Stimulated activated effector memory CD8-positive, alpha-beta T cell treated with anti-CD3 and anti-CD28 coated beads, Interleukin-12 subunit alpha, Interleukin-12 subunit beta, amount 100 ng/mL, for 72 hours (primary cell): Measurements from ENCODE around the gene PRKAA2.
A peak's percentile ranks its signal among the peaks of the same experiment; 100 is the strongest.
"Not testable (repeated sequence)": the region's sequence is repeated elsewhere in the genome, so short reads cannot be mapped to it uniquely, and the experiment has no call there.

Experiments
- ATAC-seq: fragments of 150-1000 bp; cut with Tn5 transposase; 2 replicates; pipeline ENCODE4 v1.10.0; 2021
- DNase-seq, 2 donors: peaks; one replicate each; pipeline ENCODE4 v3.0.0; 2021 to 2022; ENCODE audit warnings: low spot score in 2 of 2
- H3K27ac Mint-ChIP-seq: one replicate; pipeline ENCODE4 v1.8.0; 2022; ENCODE audit warnings: mild to moderate bottlenecking, mixed read lengths
- H3K36me3 Mint-ChIP-seq: one replicate; pipeline ENCODE4 v1.8.0; 2022; ENCODE audit warnings: mild to moderate bottlenecking, mixed read lengths
- H3K4me1 Mint-ChIP-seq: one replicate; pipeline ENCODE4 v1.8.0; 2022; ENCODE audit warnings: mixed read lengths
- H3K4me3 Mint-ChIP-seq: one replicate; pipeline ENCODE4 v1.8.0; 2022; ENCODE audit warnings: mild to moderate bottlenecking, mixed read lengths
- H3K9me3 Mint-ChIP-seq: one replicate; pipeline ENCODE4 v1.8.0; 2022; ENCODE audit warnings: mixed read lengths

Gene PRKAA2

GRCh38 chr1:56644919-56645676 lies at the start of gene PRKAA2:
Gene PRKAA2, plus strand, starts transcription at chr1:56645314. Its CDS starts 74 bp downstream, at chr1:56645388.
- DNase-seq (no peak), ATAC-seq (peak; percentile 34)
- Mint-ChIP-seq H3K4me3 (no peak within 1 kb of the TSS), H3K4me1 (no peaks in the 10 kb centered on the region), H3K36me3 (no peaks in the 10 kb centered on the region), H3K9me3 (no peaks in the 10 kb centered on the region), H3K27ac (no peak within 1 kb of the TSS)

- not testable (repeated sequence) for H3K36me3 Mint-ChIP-seq, H3K27ac Mint-ChIP-seq, H3K4me3 Mint-ChIP-seq, H3K9me3 Mint-ChIP-seq, ATAC-seq, DNase-seq, H3K4me1 Mint-ChIP-seq
Measured at GRCh38 chr1:56595397-56596191, 49.5 kb upstream of the PRKAA2 start.

- H3K4me1 Mint-ChIP-seq, H3K9me3 Mint-ChIP-seq, H3K4me3 Mint-ChIP-seq, DNase-seq, ATAC-seq, H3K36me3 Mint-ChIP-seq, H3K27ac Mint-ChIP-seq: not testable (repeated sequence)
Measured at GRCh38 chr1:56610097-56610496, 35.0 kb upstream of the PRKAA2 start.

- not testable (repeated sequence) for ATAC-seq, H3K4me3 Mint-ChIP-seq, DNase-seq, H3K27ac Mint-ChIP-seq, H3K4me1 Mint-ChIP-seq, H3K9me3 Mint-ChIP-seq, H3K36me3 Mint-ChIP-seq
Measured at GRCh38 chr1:56610770-56611169, 34.3 kb upstream of the PRKAA2 start.

GRCh38 chr1:56617141-56617540 lies 28.0 kb upstream of the PRKAA2 start:
- ATAC-seq (no peak), DNase-seq (no peak)
- Mint-ChIP-seq H3K36me3 (no peaks in the 10 kb centered on the region), H3K4me3 (no peak overlapping the region), H3K9me3 (peaks cover 10% of the 10 kb centered on the region), H3K4me1 (no peaks in the 10 kb centered on the region), H3K27ac (no peak overlapping the region)

- ATAC-seq (no peak), DNase-seq (no peak)
- H3K36me3 Mint-ChIP-seq: no peaks in the 10 kb centered on the region
- no peak overlapping the region for H3K4me3 Mint-ChIP-seq
- H3K4me1 Mint-ChIP-seq: no peaks in the 10 kb centered on the region
- H3K9me3 Mint-ChIP-seq: no peaks in the 10 kb centered on the region
- no peak overlapping the region for H3K27ac Mint-ChIP-seq
Measured at GRCh38 chr1:56625819-56626440, 19.2 kb upstream of the PRKAA2 start.

GRCh38 chr1:56626546-56626945 lies 18.6 kb upstream of the PRKAA2 start:
- ATAC-seq (no peak), DNase-seq (no peak)
- no peaks in the 10 kb centered on the region for H3K9me3 Mint-ChIP-seq
- no peak overlapping the region for H3K4me3 Mint-ChIP-seq
- H3K4me1 Mint-ChIP-seq: no peaks in the 10 kb centered on the region
- H3K27ac Mint-ChIP-seq: no peak overlapping the region
- no peaks in the 10 kb centered on the region for H3K36me3 Mint-ChIP-seq

GRCh38 chr1:56627019-56627635 lies 18.0 kb upstream of the PRKAA2 start:
- H3K4me1 Mint-ChIP-seq: no peaks in the 10 kb centered on the region
- DNase-seq (no peak), ATAC-seq (no peak)
- H3K27ac Mint-ChIP-seq: no peak overlapping the region
- H3K9me3 Mint-ChIP-seq: no peaks in the 10 kb centered on the region
- H3K36me3 Mint-ChIP-seq: no peaks in the 10 kb centered on the region
- no peak overlapping the region for H3K4me3 Mint-ChIP-seq

GRCh38 chr1:56627636-56628039 lies 17.5 kb upstream of the PRKAA2 start:
- H3K27ac Mint-ChIP-seq: no peak overlapping the region
- H3K4me3 Mint-ChIP-seq: no peak overlapping the region
- H3K36me3 Mint-ChIP-seq: no peaks in the 10 kb centered on the region
- ATAC-seq: no peak
- H3K4me1 Mint-ChIP-seq: no peaks in the 10 kb centered on the region
- no peaks in the 10 kb centered on the region for H3K9me3 Mint-ChIP-seq
- no peak for DNase-seq

GRCh38 chr1:56630786-56631185 lies 14.3 kb upstream of the PRKAA2 start:
- Mint-ChIP-seq H3K36me3 (no peaks in the 10 kb centered on the region), H3K4me3 (no peak overlapping the region), H3K9me3 (no peaks in the 10 kb centered on the region), H3K27ac (no peak overlapping the region), H3K4me1 (no peaks in the 10 kb centered on the region)
- no peak for DNase-seq
- no peak for ATAC-seq

GRCh38 chr1:56631901-56632300 lies 13.2 kb upstream of the PRKAA2 start:
- no peak for DNase-seq
- no peaks in the 10 kb centered on the region for H3K9me3 Mint-ChIP-seq
- no peaks in the 10 kb centered on the region for H3K36me3 Mint-ChIP-seq
- H3K4me1 Mint-ChIP-seq: no peaks in the 10 kb centered on the region
- H3K27ac Mint-ChIP-seq: no peak overlapping the region
- no peak overlapping the region for H3K4me3 Mint-ChIP-seq
- no peak for ATAC-seq

GRCh38 chr1:56634981-56635380 lies 10.1 kb upstream of the PRKAA2 start:
- Mint-ChIP-seq H3K27ac (no peak overlapping the region), H3K9me3 (no peaks in the 10 kb centered on the region), H3K4me3 (no peak overlapping the region), H3K36me3 (no peaks in the 10 kb centered on the region), H3K4me1 (no peaks in the 10 kb centered on the region)
- ATAC-seq (no peak), DNase-seq (no peak)

GRCh38 chr1:56638248-56638647 lies 6.9 kb upstream of the PRKAA2 start:
- no peak for DNase-seq
- Mint-ChIP-seq H3K27ac (no peak overlapping the region), H3K9me3 (no peaks in the 10 kb centered on the region)

GRCh38 chr1:56639211-56639610 lies 5.9 kb upstream of the PRKAA2 start:
- H3K4me3 Mint-ChIP-seq: no peak overlapping the region
- ATAC-seq (no peak), DNase-seq (no peak)
- H3K27ac Mint-ChIP-seq: no peak overlapping the region
- H3K36me3 Mint-ChIP-seq: no peaks in the 10 kb centered on the region
- H3K4me1 Mint-ChIP-seq: no peaks in the 10 kb centered on the region
- H3K9me3 Mint-ChIP-seq: no peaks in the 10 kb centered on the region

More at GRCh38 chr1:56638248-56638647, 6.9 kb upstream of the PRKAA2 start:
- Mint-ChIP-seq H3K36me3 (no peaks in the 10 kb centered on the region), H3K4me3 (no peak overlapping the region), H3K4me1 (no peaks in the 10 kb centered on the region)
- ATAC-seq: no peak

- no peaks in the 10 kb centered on the region for H3K36me3 Mint-ChIP-seq
- no peaks in the 10 kb centered on the region for H3K9me3 Mint-ChIP-seq
- ATAC-seq: no peak
- no peak overlapping the region for H3K27ac Mint-ChIP-seq
- no peaks in the 10 kb centered on the region for H3K4me1 Mint-ChIP-seq
- H3K4me3 Mint-ChIP-seq: no peak overlapping the region
- DNase-seq: no peak
Measured at GRCh38 chr1:56643661-56644060, 1.5 kb upstream of the PRKAA2 start.
